ENCODE measurements around the gene ELF5.

GRCh38 chr11:34558211-34558610, 44.6 kb upstream of the ELF5 start:
- TF ChIP-seq CTCF (conservative IDR thresholded peaks at IDR 0.05 in 1 of 2, IDR thresholded peaks at IDR 0.05 in 1 of 2; ENCODE audit: extremely low read depth in 1 of 2, insufficient read depth in 1 of 2, low read depth in 1 of 2, low read length in 2 of 2), result no peak
- TF ChIP-seq EZH2 (IDR thresholded peaks at IDR 0.05; ENCODE audit: borderline replicate concordance, low read length), result no peak
